KMS-11 (cell line): ENCODE data around the gene TMEM35A.
"Not testable (repeated sequence)": the region's sequence is repeated elsewhere in the genome, so short reads cannot be mapped to it uniquely, and the experiment has no call there.

Source experiments
- H2AFZ ChIP-seq: fragments of 200-600 bp; sonication (generic); 2 replicates; pipeline ENCODE4 v1.6.1; 2016; ENCODE audit warnings: antibody characterized with exemption, mixed run types, low read depth
- H3K27ac ChIP-seq: fragments of 200-600 bp; sonication (generic); 2 replicates; pipeline ENCODE4 v1.6.1; 2016; ENCODE audit warnings: mild to moderate bottlenecking, mixed run types
- H3K27me3 ChIP-seq: fragments of 200-600 bp; sonication (generic); 2 replicates; pipeline ENCODE4 v1.6.1; 2017; ENCODE audit warnings: mild to moderate bottlenecking, low read depth, mixed run types, moderate library complexity; ENCODE audit not compliant: insufficient read depth
- H3K36me3 ChIP-seq: fragments of 200-600 bp; sonication (generic); 2 replicates; pipeline ENCODE4 v1.6.1; 2017; ENCODE audit warnings: mild to moderate bottlenecking, mixed run types; ENCODE audit not compliant: insufficient read depth
- H3K4me1 ChIP-seq: fragments of 200-600 bp; sonication (generic); 2 replicates; pipeline ENCODE4 v1.6.1; 2016; ENCODE audit warnings: mild to moderate bottlenecking, low read depth, mixed run types; ENCODE audit not compliant: poor library complexity, severe bottlenecking
- H3K4me2 ChIP-seq: fragments of 200-600 bp; sonication (generic); 2 replicates; pipeline ENCODE4 v1.7.0; 2016; ENCODE audit warnings: mild to moderate bottlenecking, mixed run types
- H3K4me3 ChIP-seq: fragments of 200-600 bp; sonication (generic); IDR thresholded peaks from 2 replicates; pipeline ENCODE4 v1.6.1; 2017; ENCODE audit warnings: low read depth, low read length, mixed read lengths; ENCODE audit not compliant: insufficient read depth
- H3K79me2 ChIP-seq: fragments of 200-600 bp; sonication (generic); 2 replicates; pipeline ENCODE4 v1.6.1; 2016; ENCODE audit warnings: low read depth, mixed run types; ENCODE audit not compliant: insufficient read depth
- H3K9ac ChIP-seq: fragments of 200-600 bp; sonication (generic); 2 replicates; pipeline ENCODE4 v1.6.1; 2016; ENCODE audit warnings: mild to moderate bottlenecking, mixed run types
- H4K20me1 ChIP-seq: fragments of 200-600 bp; sonication (generic); 2 replicates; pipeline ENCODE4 v1.6.1; 2016; ENCODE audit warnings: mild to moderate bottlenecking, mixed run types; ENCODE audit not compliant: insufficient read depth
- TF ChIP-seq, protein P1 (sequence below): fragments of 200-600 bp; sonication (generic); conservative IDR thresholded peaks from 2 replicates; pipeline ENCODE4 v1.6.1; 2017; ENCODE audit warnings: low read depth, mild to moderate bottlenecking, antibody characterized with exemption, low read length, moderate library complexity, mixed read lengths

TMEM35A gene

DNA sequence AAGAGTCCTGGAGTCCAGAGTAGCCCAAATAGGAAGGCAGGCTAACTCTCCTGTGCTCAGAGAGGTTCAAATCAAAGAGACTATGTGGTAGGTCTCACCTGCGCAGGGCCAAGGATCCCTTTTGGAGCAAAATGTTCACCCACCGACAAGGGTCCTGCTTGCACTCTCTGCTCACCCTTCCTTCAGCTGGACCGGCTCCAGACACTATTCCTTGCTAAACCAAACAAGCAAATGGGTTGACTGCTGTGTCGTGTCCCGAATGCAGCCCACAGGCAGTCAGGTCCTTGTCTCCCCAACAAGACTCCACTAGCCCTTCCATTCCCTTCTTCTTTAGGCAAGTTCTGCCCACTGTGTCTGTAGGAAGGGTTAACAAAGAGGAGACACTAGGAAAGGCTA, 27.5 kb upstream of the TMEM35A start:
- no peaks in the 10 kb centered on the region for H3K27me3 ChIP-seq
- no peaks in the 10 kb centered on the region for H3K36me3 ChIP-seq
- H3K4me1 ChIP-seq, result no peaks in the 10 kb centered on the region
- no peak overlapping the region for H3K4me3 ChIP-seq
- peak overlapping the region; percentile 77 for H2AFZ ChIP-seq
- no peaks in the 10 kb centered on the region for H3K79me2 ChIP-seq
- no peaks in the 10 kb centered on the region for H4K20me1 ChIP-seq
- peak overlapping the region; percentile 83 for H3K27ac ChIP-seq
- H3K9ac ChIP-seq, result peak overlapping the region; percentile 83
- H3K4me2 ChIP-seq, result peak overlapping the region; percentile 56
- TF ChIP-seq, protein P1, sequence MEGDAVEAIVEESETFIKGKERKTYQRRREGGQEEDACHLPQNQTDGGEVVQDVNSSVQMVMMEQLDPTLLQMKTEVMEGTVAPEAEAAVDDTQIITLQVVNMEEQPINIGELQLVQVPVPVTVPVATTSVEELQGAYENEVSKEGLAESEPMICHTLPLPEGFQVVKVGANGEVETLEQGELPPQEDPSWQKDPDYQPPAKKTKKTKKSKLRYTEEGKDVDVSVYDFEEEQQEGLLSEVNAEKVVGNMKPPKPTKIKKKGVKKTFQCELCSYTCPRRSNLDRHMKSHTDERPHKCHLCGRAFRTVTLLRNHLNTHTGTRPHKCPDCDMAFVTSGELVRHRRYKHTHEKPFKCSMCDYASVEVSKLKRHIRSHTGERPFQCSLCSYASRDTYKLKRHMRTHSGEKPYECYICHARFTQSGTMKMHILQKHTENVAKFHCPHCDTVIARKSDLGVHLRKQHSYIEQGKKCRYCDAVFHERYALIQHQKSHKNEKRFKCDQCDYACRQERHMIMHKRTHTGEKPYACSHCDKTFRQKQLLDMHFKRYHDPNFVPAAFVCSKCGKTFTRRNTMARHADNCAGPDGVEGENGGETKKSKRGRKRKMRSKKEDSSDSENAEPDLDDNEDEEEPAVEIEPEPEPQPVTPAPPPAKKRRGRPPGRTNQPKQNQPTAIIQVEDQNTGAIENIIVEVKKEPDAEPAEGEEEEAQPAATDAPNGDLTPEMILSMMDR, result no peak

- TF ChIP-seq, protein P1, result no peak
- peak within 1 kb of the TSS; percentile 83 for H3K9ac ChIP-seq
These were observed 27.0 kb upstream of the TMEM35A start, which contains the start of gene TRMT2B for GRCh38 chrX:101051549-101052302. Gene TRMT2B, minus strand, starts transcription at chrX:101052111. Its CDS starts 9,822 bp downstream, at chrX:101042289.

DNA sequence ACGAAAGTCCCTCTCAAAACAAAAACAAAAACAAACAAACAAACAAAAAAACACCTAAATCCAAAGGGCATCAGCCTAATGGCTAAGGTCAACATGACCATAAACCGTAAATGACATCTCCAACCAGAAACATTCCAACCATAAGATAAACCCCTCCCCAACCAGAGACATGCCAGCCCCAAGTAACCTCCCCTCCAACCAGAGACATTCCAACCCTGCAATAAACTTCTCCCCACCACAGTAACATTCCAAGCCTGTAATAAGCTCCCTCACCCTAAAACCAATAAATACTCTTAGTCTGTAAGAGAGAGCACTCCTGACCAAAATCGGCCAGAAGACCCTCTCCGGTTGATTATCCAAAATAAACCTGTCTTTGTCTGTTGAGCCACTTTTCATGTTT, 22.1 kb upstream of the TMEM35A start:
- H3K4me1 ChIP-seq, H3K27ac ChIP-seq, H3K27me3 ChIP-seq, H3K9ac ChIP-seq, H2AFZ ChIP-seq, H3K36me3 ChIP-seq, H3K79me2 ChIP-seq, H3K4me3 ChIP-seq, H3K4me2 ChIP-seq, H4K20me1 ChIP-seq: not testable (repeated sequence)

More at GRCh38 chrX:101051549-101052302, 27.0 kb upstream of the TMEM35A start, which contains the start of gene TRMT2B:
- Histone ChIP-seq H4K20me1 (no peaks in the 10 kb centered on the region), H3K27me3 (no peaks in the 10 kb centered on the region), H3K4me3 (no peak within 1 kb of the TSS), H3K79me2 (no peaks in the 10 kb centered on the region), H2AFZ (peak within 1 kb of the TSS; percentile 77), H3K4me2 (peak within 1 kb of the TSS; percentile 56), H3K4me1 (no peaks in the 10 kb centered on the region), H3K27ac (peak within 1 kb of the TSS; percentile 83), H3K36me3 (no peaks in the 10 kb centered on the region)

GRCh38 chrX:101057093-101057714, 21.5 kb upstream of the TMEM35A start:
- Histone ChIP-seq H2AFZ (no peak overlapping the region), H3K36me3 (no peaks in the 10 kb centered on the region), H4K20me1 (no peaks in the 10 kb centered on the region), H3K4me3 (no peak overlapping the region), H3K79me2 (no peaks in the 10 kb centered on the region), H3K4me1 (no peaks in the 10 kb centered on the region), H3K4me2 (no peak overlapping the region), H3K27ac (no peak overlapping the region), H3K27me3 (no peaks in the 10 kb centered on the region), H3K9ac (no peak overlapping the region)
- TF ChIP-seq, protein P1, result no peak

DNA sequence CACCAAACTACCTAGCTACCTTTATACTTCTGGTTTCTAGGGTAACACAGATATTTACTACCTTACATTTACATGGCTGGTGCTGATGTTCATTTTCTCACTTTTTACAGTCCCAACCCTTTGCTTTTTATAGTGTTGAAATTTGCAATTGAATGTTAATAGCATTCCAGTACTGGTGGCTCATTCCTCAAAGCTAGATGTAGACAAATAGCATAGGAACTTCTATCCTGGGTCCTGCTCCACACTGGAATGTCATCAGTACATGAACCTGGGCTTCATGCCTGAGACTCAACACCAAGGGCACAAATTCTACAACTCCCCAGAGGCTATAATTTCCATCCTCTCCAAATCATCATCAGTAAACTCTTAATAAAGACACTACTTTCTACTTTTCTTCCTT, 16.5 kb upstream of the TMEM35A start:
- no peak overlapping the region for H3K4me2 ChIP-seq
- no peaks in the 10 kb centered on the region for H4K20me1 ChIP-seq
- TF ChIP-seq, protein P1, result no peak
- H3K36me3 ChIP-seq, result no peaks in the 10 kb centered on the region
- no peaks in the 10 kb centered on the region for H3K4me1 ChIP-seq
- no peak overlapping the region for H3K27ac ChIP-seq
- H3K79me2 ChIP-seq, result no peaks in the 10 kb centered on the region
- no peaks in the 10 kb centered on the region for H3K27me3 ChIP-seq
- H2AFZ ChIP-seq, result no peak overlapping the region
- no peak overlapping the region for H3K9ac ChIP-seq
- no peak overlapping the region for H3K4me3 ChIP-seq
